Suprapubic skin (tissue), 4 donors: ENCODE results near the gene FBXL20. TPM values are rescaled to one million over a fixed set of nuclear protein-coding genes. Genes with fewer than 3 reads are reported as not detected.

Experiments used
- DNase-seq, 2 donors: peaks; one replicate each; pipeline ENCODE4 v3.0.0-alpha.2; 2019; ENCODE audit warnings: low spot score in 2 of 2
- H3K27ac ChIP-seq: fragments of 200-600 bp; sonication (generic); one replicate; pipeline ENCODE4 v1.5.1; 2019
- H3K27me3 ChIP-seq: fragments of 200-600 bp; sonication (generic); one replicate; pipeline ENCODE4 v1.5.1; 2019
- H3K36me3 ChIP-seq: fragments of 200-600 bp; sonication (generic); one replicate; pipeline ENCODE4 v1.5.1; 2019
- H3K4me1 ChIP-seq: fragments of 200-600 bp; sonication (generic); one replicate; pipeline ENCODE4 v1.5.1; 2019
- H3K4me3 ChIP-seq: fragments of 200-600 bp; sonication (generic); one replicate; pipeline ENCODE4 v1.5.1; 2019; ENCODE audit warnings: mild to moderate bottlenecking
- H3K9me3 ChIP-seq: fragments of 200-600 bp; sonication (generic); one replicate; pipeline ENCODE4 v1.5.1; 2019
- EP300 ChIP-seq: sonication (generic); formaldehyde crosslinking; IDR thresholded peaks from one replicate; pipeline ENCODE4 v1.6.1; 2017; ENCODE audit warnings: antibody characterized with exemption
- POLR2A ChIP-seq, 2 donors: fragments of 450-650 bp; IDR thresholded peaks; one replicate each; pipeline ENCODE4 v1.6.1; 2017; ENCODE audit warnings: antibody characterized with exemption in 2 of 2, mild to moderate bottlenecking in 2 of 2, moderate library complexity in 2 of 2
- POLR2AphosphoS5 ChIP-seq, 3 donors: sonication (generic); formaldehyde crosslinking; IDR thresholded peaks; one replicate each; pipeline ENCODE4 v1.6.1; 2017; ENCODE audit warnings: antibody characterized with exemption in 3 of 3
- WGBS: methylation state at CpG from one replicate; pipeline ENCODE4 v1.1.5; 2018; 5-methylcytosine and 5-hydroxymethylcytosine counted together
- total RNA-seq, 4 donors: library from RNA; depleted of rRNA; stranded (reverse); fragments of >200 nt; gene quantifications; one replicate each; pipeline ENCODE4 v1.1.0, GENCODE V29; 2016
- TF ChIP-seq, protein P1 (sequence below), 2 donors: fragments of 200-600 bp in 1 of 2; fragments of 450-650 bp in 1 of 2; sonication (generic) in 1 of 2; IDR thresholded peaks; one replicate each; pipeline ENCODE4 v1.5.1; 2016 to 2019; ENCODE audit warnings: antibody characterized with exemption in 2 of 2, mild to moderate bottlenecking in 1 of 2, moderate library complexity in 1 of 2

Gene FBXL20
- total RNA-seq, 4 donors from 2014 or later: 21.0 to 40.7 (median 26.4) TPM

DNA sequence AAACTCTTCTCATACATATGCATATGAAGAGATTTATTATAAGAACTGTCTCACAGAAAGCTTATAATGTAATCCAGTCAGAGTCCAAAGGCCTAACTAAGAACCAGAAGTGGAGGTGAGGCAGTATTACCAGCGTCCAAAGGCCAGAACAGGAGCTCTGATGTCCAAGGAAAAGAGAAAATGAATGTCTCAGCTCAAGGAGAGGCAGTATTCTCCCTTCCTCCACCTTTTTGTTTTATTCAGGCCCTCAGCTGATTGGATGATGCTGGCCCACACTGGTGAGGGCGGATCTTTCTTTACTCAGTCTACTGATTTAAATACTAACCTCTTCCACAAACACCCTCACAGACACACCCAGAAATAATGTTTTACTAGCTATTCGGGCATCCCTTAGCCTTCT, 43.4 kb downstream of the FBXL20 start:
- 61% methylated on average over 3 of the region's 3 CpGs for WGBS
- H3K4me3 ChIP-seq: no peak overlapping the region
- H3K4me1 ChIP-seq: peaks cover 7% of the 10 kb centered on the region
- no peaks in the 10 kb centered on the region for H3K27me3 ChIP-seq
- no peaks in the 10 kb centered on the region for H3K9me3 ChIP-seq
- TF ChIP-seq POLR2AphosphoS5 (IDR thresholded peaks at IDR 0.05) (no peak), EP300 (no peak), POLR2A (IDR thresholded peaks at IDR 0.05) (no peak)
- TF ChIP-seq, protein P1, sequence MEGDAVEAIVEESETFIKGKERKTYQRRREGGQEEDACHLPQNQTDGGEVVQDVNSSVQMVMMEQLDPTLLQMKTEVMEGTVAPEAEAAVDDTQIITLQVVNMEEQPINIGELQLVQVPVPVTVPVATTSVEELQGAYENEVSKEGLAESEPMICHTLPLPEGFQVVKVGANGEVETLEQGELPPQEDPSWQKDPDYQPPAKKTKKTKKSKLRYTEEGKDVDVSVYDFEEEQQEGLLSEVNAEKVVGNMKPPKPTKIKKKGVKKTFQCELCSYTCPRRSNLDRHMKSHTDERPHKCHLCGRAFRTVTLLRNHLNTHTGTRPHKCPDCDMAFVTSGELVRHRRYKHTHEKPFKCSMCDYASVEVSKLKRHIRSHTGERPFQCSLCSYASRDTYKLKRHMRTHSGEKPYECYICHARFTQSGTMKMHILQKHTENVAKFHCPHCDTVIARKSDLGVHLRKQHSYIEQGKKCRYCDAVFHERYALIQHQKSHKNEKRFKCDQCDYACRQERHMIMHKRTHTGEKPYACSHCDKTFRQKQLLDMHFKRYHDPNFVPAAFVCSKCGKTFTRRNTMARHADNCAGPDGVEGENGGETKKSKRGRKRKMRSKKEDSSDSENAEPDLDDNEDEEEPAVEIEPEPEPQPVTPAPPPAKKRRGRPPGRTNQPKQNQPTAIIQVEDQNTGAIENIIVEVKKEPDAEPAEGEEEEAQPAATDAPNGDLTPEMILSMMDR (IDR thresholded peaks at IDR 0.05): no peak
- no peaks in the 10 kb centered on the region for H3K36me3 ChIP-seq
- DNase-seq: no peak
- H3K27ac ChIP-seq: no peak overlapping the region

GRCh38 chr17:39357488-39357887, 43.9 kb downstream of the FBXL20 start:
- 71% methylated on average over 8 of the region's 8 CpGs for WGBS
- Histone ChIP-seq H3K4me3 (no peak overlapping the region), H3K27ac (no peak overlapping the region), H3K9me3 (no peaks in the 10 kb centered on the region), H3K27me3 (no peaks in the 10 kb centered on the region), H3K4me1 (peaks cover 7% of the 10 kb centered on the region), H3K36me3 (no peaks in the 10 kb centered on the region)
- DNase-seq: no peak
- TF ChIP-seq, protein P1 (IDR thresholded peaks at IDR 0.05): no peak
- no peak for TF ChIP-seq POLR2A (IDR thresholded peaks at IDR 0.05)
- TF ChIP-seq EP300: no peak
- no peak for TF ChIP-seq POLR2AphosphoS5 (IDR thresholded peaks at IDR 0.05)

DNA sequence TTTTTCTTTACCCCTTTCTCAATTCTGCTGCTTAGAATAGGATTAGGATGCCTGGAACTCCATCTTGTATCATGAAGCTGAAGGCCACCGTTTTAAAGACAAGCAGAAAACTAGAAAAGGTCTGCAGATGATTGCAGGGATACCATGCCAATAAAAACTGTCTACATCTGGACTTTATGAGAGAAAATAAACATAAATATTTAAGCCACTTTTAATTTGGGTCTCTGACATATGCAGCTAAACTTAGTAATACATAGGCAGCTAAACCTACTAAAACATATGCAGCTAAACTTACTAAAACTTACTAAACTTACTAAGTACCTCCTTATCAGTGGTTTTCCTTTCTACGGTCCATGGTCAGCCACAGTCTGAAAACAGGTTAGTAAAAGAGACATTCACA, 48.4 kb downstream of the FBXL20 start:
- Histone ChIP-seq H3K36me3 (no peaks in the 10 kb centered on the region), H3K4me3 (no peak overlapping the region), H3K27ac (no peak overlapping the region), H3K9me3 (no peaks in the 10 kb centered on the region), H3K27me3 (no peaks in the 10 kb centered on the region), H3K4me1 (no peaks in the 10 kb centered on the region)
- DNase-seq: no peak
- 75% methylated on average over 2 of the region's 2 CpGs for WGBS
- TF ChIP-seq POLR2AphosphoS5 (IDR thresholded peaks at IDR 0.05) (no peak), POLR2A (IDR thresholded peaks at IDR 0.05) (no peak), EP300 (no peak)
- TF ChIP-seq, protein P1 (IDR thresholded peaks at IDR 0.05): no peak

DNA sequence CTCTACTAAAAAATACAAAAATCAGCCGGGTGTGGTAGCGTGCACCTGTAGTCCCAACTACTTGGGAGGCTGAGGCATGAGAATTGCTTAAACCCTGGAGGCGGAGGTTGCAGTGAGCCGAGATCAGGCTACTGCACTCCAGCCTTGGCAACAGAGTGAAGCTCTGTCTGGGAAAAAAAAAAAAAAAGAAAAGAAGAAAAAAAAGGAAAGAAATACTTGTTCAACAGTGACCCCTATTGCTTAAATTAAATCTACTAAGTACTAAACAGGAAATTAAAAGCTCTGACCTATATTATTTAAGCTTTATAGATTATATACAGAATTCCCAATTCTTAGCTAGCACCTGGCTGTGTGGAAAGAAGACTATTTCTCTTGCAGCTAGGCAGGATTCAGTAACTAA, 48.9 kb downstream of the FBXL20 start:
- H3K27me3 ChIP-seq: no peaks in the 10 kb centered on the region
- 63% methylated on average over 4 of the region's 4 CpGs for WGBS
- DNase-seq: no peak
- no peaks in the 10 kb centered on the region for H3K36me3 ChIP-seq
- H3K9me3 ChIP-seq: no peaks in the 10 kb centered on the region
- TF ChIP-seq POLR2A (IDR thresholded peaks at IDR 0.05) (no peak), EP300 (no peak), POLR2AphosphoS5 (IDR thresholded peaks at IDR 0.05) (no peak)
- TF ChIP-seq, protein P1 (IDR thresholded peaks at IDR 0.05): no peak
- no peak overlapping the region for H3K4me3 ChIP-seq
- H3K4me1 ChIP-seq: no peaks in the 10 kb centered on the region
- no peak overlapping the region for H3K27ac ChIP-seq

GRCh38 chr17:39351508-39351907, 49.9 kb downstream of the FBXL20 start:
- no peak overlapping the region for H3K27ac ChIP-seq
- TF ChIP-seq, protein P1 (IDR thresholded peaks at IDR 0.05): no peak
- TF ChIP-seq EP300 (no peak), POLR2AphosphoS5 (IDR thresholded peaks at IDR 0.05) (no peak), POLR2A (IDR thresholded peaks at IDR 0.05) (no peak)

More at GRCh38 chr17:39351508-39351907, 49.9 kb downstream of the FBXL20 start:
- H3K9me3 ChIP-seq: no peaks in the 10 kb centered on the region
- no peaks in the 10 kb centered on the region for H3K36me3 ChIP-seq
- DNase-seq: no peak
- no peaks in the 10 kb centered on the region for H3K4me1 ChIP-seq
- H3K4me3 ChIP-seq: no peak overlapping the region
- H3K27me3 ChIP-seq: no peaks in the 10 kb centered on the region
